ENCODE results near the gene S100A14.
"Not testable (repeated sequence)": the region's sequence is repeated elsewhere in the genome, so short reads cannot be mapped to it uniquely, and the experiment has no call there.

The S100A14 gene

GRCh38 chr1:153614189-153614900, 1.8 kb downstream of the S100A14 start:
- DNase-seq: no peak

- DNase-seq: no peak
Measured at GRCh38 chr1:153613406-153613805, 2.7 kb downstream of the S100A14 start.

- DNase-seq: no peak
Measured at GRCh38 chr1:153612755-153613331, 3.3 kb downstream of the S100A14 start, which contains the start of gene S100A16. Gene S100A16 (minus strand): TSS chr1:153613137. CDS start chr1:153608151, 4,986 bp downstream.

- no peak for DNase-seq
Measured at GRCh38 chr1:153612111-153612754, 3.9 kb downstream of the S100A14 start.

GRCh38 chr1:153611356-153611755, 4.8 kb downstream of the S100A14 start:
- DNase-seq: no peak

GRCh38 chr1:153610811-153611301, 5.3 kb downstream of the S100A14 start:
- DNase-seq: no peak

- DNase-seq: no peak
Measured at GRCh38 chr1:153610334-153610733, 5.8 kb downstream of the S100A14 start.

GRCh38 chr1:153609585-153609907, 6.6 kb downstream of the S100A14 start:
- DNase-seq: no peak

- no peak for DNase-seq
Measured at GRCh38 chr1:153608742-153609584, 7.2 kb downstream of the S100A14 start.

- no peak for DNase-seq
Measured at GRCh38 chr1:153608089-153608682, 7.9 kb downstream of the S100A14 start.

- no peak for DNase-seq
Measured at GRCh38 chr1:153607381-153607780, 8.7 kb downstream of the S100A14 start.

- DNase-seq: no peak
Measured at GRCh38 chr1:153606194-153606593, 9.9 kb downstream of the S100A14 start.

GRCh38 chr1:153602749-153603148, 13.4 kb downstream of the S100A14 start:
- no peak for DNase-seq

- no peak for DNase-seq
Measured at GRCh38 chr1:153599847-153600246, 16.3 kb downstream of the S100A14 start.

- DNase-seq: peak; percentile 98
Measured at GRCh38 chr1:153598309-153599172, 17.6 kb downstream of the S100A14 start.

GRCh38 chr1:153597206-153597605, 18.9 kb downstream of the S100A14 start:
- no peak for DNase-seq

- DNase-seq: no peak
Measured at GRCh38 chr1:153592748-153593147, 23.4 kb downstream of the S100A14 start.

GRCh38 chr1:153588482-153588881, 27.6 kb downstream of the S100A14 start:
- no peak for DNase-seq

GRCh38 chr1:153588033-153588432, 28.1 kb downstream of the S100A14 start:
- DNase-seq: not testable (repeated sequence)

GRCh38 chr1:153587314-153587713, 28.8 kb downstream of the S100A14 start:
- DNase-seq: no peak

GRCh38 chr1:153586347-153586746, 29.8 kb downstream of the S100A14 start:
- no peak for DNase-seq

- no peak for DNase-seq
Measured at GRCh38 chr1:153585006-153585405, 31.1 kb downstream of the S100A14 start.
